GM12878 (cell line): ENCODE results near the gene CHMP1A. TPM values are rescaled to one million over a fixed set of nuclear protein-coding genes. Genes with fewer than 3 reads are reported as not detected.

Experiments used
- ATAC-seq: fragments of 200-7000 bp; cut with Tn5 transposase; 3 replicates; pipeline ENCODE4 v1.9.1; 2020; ENCODE audit warnings: mild to moderate bottlenecking, moderate library complexity
- BruUV-seq: library from RNA; stranded (reverse); fragments of 400-500 nt; replicated peaks from 2 replicates; lab custom pipeline; 2021; lab: Mats Ljungman, UMichigan
- CTCF ChIA-PET: fragments of 300-600 bp; sonication (Branson Sonifier 250); formaldehyde crosslinking; extraction: SDS; loops from one replicate; lab custom pipeline; 2021; ENCODE audit warnings: inconsistent platforms; lab: Yijun Ruan, JAX
- POLR2A ChIA-PET: fragments of 350-600 bp; formaldehyde crosslinking; extraction: SDS; loops from one replicate; lab custom pipeline; 2021; ENCODE audit warnings: inconsistent platforms; lab: Charles Lee
- RAD21 ChIA-PET: fragments of 300-600 bp; sonication (Branson Sonifier 250); formaldehyde crosslinking; loops from one replicate; lab custom pipeline; 2023; ENCODE audit warnings: antibody characterized with exemption; ENCODE audit not compliant: unreplicated experiment; lab: Charles Lee
- SMC1A ChIA-PET: fragments of 300-600 bp; sonication (Branson Sonifier 250); formaldehyde crosslinking; loops from one replicate; lab custom pipeline; 2023; ENCODE audit not compliant: unreplicated experiment, uncharacterized antibody; lab: Charles Lee
- DNase-seq: peaks from one replicate; pipeline ENCODE4 v3.0.0-alpha.2; 2011; ENCODE audit warnings: low read depth, low spot score
- FAIRE-seq: peaks from 3 replicates; lab custom pipeline; 2011; peaks lifted over from hg19 to GRCh38; lab: Jason Lieb, UNC
- H2AFZ ChIP-seq: 2 replicates; pipeline ENCODE4 v1.6.0; 2011; ENCODE audit warnings: low read depth, low read length, control low read depth; ENCODE audit not compliant: control insufficient read depth
- H3K27ac ChIP-seq: 2 replicates; pipeline ENCODE4 v1.5.1; 2011; ENCODE audit warnings: control low read depth; ENCODE audit not compliant: control insufficient read depth, insufficient read depth
- H3K27me3 ChIP-seq, 2 experiments: replicated peaks in 1 of 2; 2 replicates each; pipeline versions ENCODE4 v1.6.0 to v1.6.1; 2011; ENCODE audit warnings: low read length in 1 of 2; ENCODE audit not compliant: control insufficient read depth in 2 of 2, insufficient read depth in 2 of 2
- H3K36me3 ChIP-seq, 2 experiments: 2 replicates each; pipeline ENCODE4 v1.5.1; 2011; ENCODE audit warnings: low read length in 1 of 2; ENCODE audit not compliant: control insufficient read depth in 2 of 2, insufficient read depth in 2 of 2
- H3K4me1 ChIP-seq: 2 replicates; pipeline ENCODE4 v1.6.1; 2011; ENCODE audit warnings: mild to moderate bottlenecking, low read length, moderate library complexity, mixed read lengths; ENCODE audit not compliant: control insufficient read depth, insufficient read depth
- H3K4me2 ChIP-seq: 2 replicates; pipeline ENCODE4 v1.6.0; 2011; ENCODE audit warnings: control low read depth; ENCODE audit not compliant: control insufficient read depth, insufficient read depth
- H3K4me3 ChIP-seq: fragments of 200-600 bp; sonication (generic); 2 replicates; pipeline ENCODE4 v1.5.1; 2016
- H3K79me2 ChIP-seq: 2 replicates; pipeline ENCODE4 v1.6.0; 2011; ENCODE audit warnings: low read length; ENCODE audit not compliant: control insufficient read depth, insufficient read depth
- H3K9ac ChIP-seq: 2 replicates; pipeline ENCODE4 v1.8.0; 2011; ENCODE audit warnings: low read length, control low read depth, mixed read lengths; ENCODE audit not compliant: control insufficient read depth, insufficient read depth
- H3K9me3 ChIP-seq: replicated peaks from 3 replicates; pipeline ENCODE4 v1.5.1; 2011; ENCODE audit warnings: mild to moderate bottlenecking, low read length; ENCODE audit not compliant: control insufficient read depth, insufficient read depth
- H4K20me1 ChIP-seq: 2 replicates; pipeline ENCODE4 v1.6.0; 2011; ENCODE audit not compliant: control insufficient read depth, insufficient read depth
- DPF2 ChIP-seq: fragments of 450-650 bp; IDR thresholded peaks from 2 replicates; pipeline ENCODE4 v1.6.1; 2017; ENCODE audit warnings: mild to moderate bottlenecking
- MAX ChIP-seq: IDR thresholded peaks from 2 replicates; pipeline ENCODE4 v1.6.1; 2012; ENCODE audit warnings: low read depth, low read length, improper control_type of control experiment
- MEF2B ChIP-seq: fragments of 450-650 bp; IDR thresholded peaks from 2 replicates; pipeline ENCODE4 v1.6.1; 2018; ENCODE audit warnings: mild to moderate bottlenecking, moderate library complexity; ENCODE audit not compliant: partially characterized antibody, poor library complexity, severe bottlenecking
- NR2C2 ChIP-seq: IDR thresholded peaks from 2 replicates; pipeline ENCODE4 v1.6.1; 2011; ENCODE audit warnings: borderline replicate concordance, low read depth; ENCODE audit not compliant: control insufficient read depth, insufficient read length
- PML ChIP-seq: IDR thresholded peaks from 2 replicates; pipeline ENCODE4 v1.6.1; 2012; ENCODE audit warnings: low read length, inconsistent platforms
- POLR2AphosphoS5 ChIP-seq: IDR thresholded peaks from 2 replicates; pipeline ENCODE4 v1.6.1; 2011; ENCODE audit warnings: mild to moderate bottlenecking, low read length, inconsistent platforms
- RCOR1 ChIP-seq: conservative IDR thresholded peaks from 2 replicates; pipeline ENCODE4 v1.6.1; 2012; ENCODE audit warnings: low read depth, low read length, improper control_type of control experiment
- SMAD1 ChIP-seq: fragments of 450-650 bp; IDR thresholded peaks from 2 replicates; pipeline ENCODE4 v1.6.1; 2018; ENCODE audit warnings: mild to moderate bottlenecking, low read depth; ENCODE audit not compliant: partially characterized antibody
- SUPT20H ChIP-seq: IDR thresholded peaks from 2 replicates; pipeline ENCODE4 v1.6.1; 2011; ENCODE audit warnings: low read depth, mild to moderate bottlenecking, low read length, moderate library complexity, borderline replicate concordance; ENCODE audit not compliant: control insufficient read depth
- WRNIP1 ChIP-seq: IDR thresholded peaks from 2 replicates; pipeline ENCODE4 v1.6.1; 2011; ENCODE audit warnings: low read depth, low read length, improper control_type of control experiment, borderline replicate concordance
- WGBS: methylation state at CpG from one replicate; pipeline ENCODE4 v1.1.6; 2016; ENCODE audit warnings: low lambda C conversion rate; ENCODE audit not compliant: insufficient replicate concordance, insufficient coverage; ENCODE audit errors: missing lambda C conversion rate; 5-methylcytosine and 5-hydroxymethylcytosine counted together
- in situ Hi-C: fragments of 300-500 bp; cut with MboI; formaldehyde crosslinking; loops from 9 replicates; pipeline ENCODE4 v1.14.3; 2018; ENCODE audit warnings: mixed read lengths
- intact Hi-C: fragments of 100-400 bp; cut with micrococcal nuclease; formaldehyde crosslinking; loops from one replicate; pipeline ENCODE4 v1.14.2; 2022; ENCODE audit not compliant: unreplicated experiment
- polyA plus RNA-seq, 11 experiments: library from polyadenylated mRNA; depleted of rRNA in 4 of 11; unstranded in 6 of 11; stranded (reverse) in 5 of 11; fragments of >200 nt; fragmentation: Nextera tagmentation in 4 of 11; fragmentation: Illumina TruSeq in 1 of 11; extraction: Ambion mirVana in 4 of 11; extraction: Trizol in 1 of 11; gene quantifications; 1 replicate in 1 of 11; 2 replicates in 10 of 11; pipeline versions ENCODE4 v1.2.1 to v1.2.3, GENCODE V29; 2011 to 2016; ENCODE audit warnings: inconsistent platforms in 2 of 11, missing spikeins in 2 of 11, low read depth in 1 of 11
- total RNA-seq, 4 experiments: library from RNA; depleted of rRNA in 3 of 4; stranded (reverse); fragments of >200 nt in 3 of 4; fragmentation: Illumina TruSeq in 1 of 4; extraction: Trizol in 1 of 4; gene quantifications; 2 replicates each; pipeline versions ENCODE4 v1.2.1 to v1.2.3, GENCODE V29; 2013 to 2021
- TF ChIP-seq, protein P1 (sequence below): IDR thresholded peaks from 2 replicates; pipeline ENCODE4 v1.6.1; 2012; ENCODE audit warnings: mild to moderate bottlenecking, low read depth, low read length
- TF ChIP-seq, protein P2 (sequence below): fragments of 450-650 bp; IDR thresholded peaks from 2 replicates; pipeline ENCODE4 v1.6.1; 2018; ENCODE audit warnings: borderline replicate concordance, mild to moderate bottlenecking; ENCODE audit not compliant: partially characterized antibody
- TF ChIP-seq, protein P3 (sequence below), 3 experiments: IDR thresholded peaks in 2 of 3; conservative IDR thresholded peaks in 1 of 3; 2 replicates each; pipeline ENCODE4 v1.5.1; 2011; ENCODE audit warnings: low read depth in 3 of 3, low read length in 3 of 3, mild to moderate bottlenecking in 3 of 3, control low read depth in 2 of 3, moderate library complexity in 2 of 3, inconsistent platforms in 1 of 3, mixed read lengths in 1 of 3; ENCODE audit not compliant: control insufficient read depth in 2 of 3, insufficient read depth in 1 of 3; ENCODE audit errors: extremely low read depth in 1 of 3

Gene CHMP1A
- total and polyA plus RNA-seq, 10 of the 15 experiments (the other 5 are each of a cell fraction or from before 2014, with no cell fraction given): 1.0 to 86.7 (median 54.7) TPM

DNA sequence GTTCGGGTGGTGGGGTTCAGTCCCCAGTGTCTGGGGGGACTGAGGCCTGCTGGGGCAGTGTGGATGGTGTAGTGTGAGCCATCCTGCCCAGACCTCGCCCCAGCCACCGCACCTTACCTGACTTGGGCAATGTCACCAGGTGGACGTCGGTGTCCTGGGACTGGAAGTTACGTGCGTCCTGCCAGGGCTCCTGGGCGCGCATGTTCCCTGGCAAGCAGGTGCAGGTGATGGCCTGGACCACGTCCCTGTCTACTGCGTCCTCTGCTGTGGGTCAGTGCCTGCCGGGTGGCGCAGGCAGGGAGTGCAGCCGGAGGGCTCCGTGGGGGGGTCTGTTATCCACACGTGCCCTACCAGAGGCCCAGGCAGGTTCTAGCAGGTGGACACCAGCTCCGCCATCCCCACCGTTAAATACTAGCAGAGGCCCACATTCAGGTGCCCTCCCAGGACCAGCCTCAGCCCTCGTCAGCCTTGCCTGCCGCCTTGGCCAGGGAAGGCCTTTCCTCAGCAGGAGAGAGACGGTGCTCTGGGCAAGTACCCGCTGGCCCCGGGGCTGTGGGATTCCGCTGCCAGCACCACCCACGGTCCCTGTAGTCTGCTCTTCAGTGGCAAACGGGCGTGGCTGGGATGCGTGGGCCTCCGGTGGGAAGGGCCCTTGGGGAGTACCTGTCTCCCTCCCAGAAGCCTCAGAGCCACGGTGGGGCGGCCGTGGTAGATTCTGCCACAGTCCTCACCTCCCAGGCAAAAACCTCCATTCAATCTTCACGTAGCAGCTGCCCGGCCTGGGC lies 52.1 kb downstream of the CHMP1A start (continued):
- no peak for TF ChIP-seq WRNIP1
- TF ChIP-seq, protein P1, sequence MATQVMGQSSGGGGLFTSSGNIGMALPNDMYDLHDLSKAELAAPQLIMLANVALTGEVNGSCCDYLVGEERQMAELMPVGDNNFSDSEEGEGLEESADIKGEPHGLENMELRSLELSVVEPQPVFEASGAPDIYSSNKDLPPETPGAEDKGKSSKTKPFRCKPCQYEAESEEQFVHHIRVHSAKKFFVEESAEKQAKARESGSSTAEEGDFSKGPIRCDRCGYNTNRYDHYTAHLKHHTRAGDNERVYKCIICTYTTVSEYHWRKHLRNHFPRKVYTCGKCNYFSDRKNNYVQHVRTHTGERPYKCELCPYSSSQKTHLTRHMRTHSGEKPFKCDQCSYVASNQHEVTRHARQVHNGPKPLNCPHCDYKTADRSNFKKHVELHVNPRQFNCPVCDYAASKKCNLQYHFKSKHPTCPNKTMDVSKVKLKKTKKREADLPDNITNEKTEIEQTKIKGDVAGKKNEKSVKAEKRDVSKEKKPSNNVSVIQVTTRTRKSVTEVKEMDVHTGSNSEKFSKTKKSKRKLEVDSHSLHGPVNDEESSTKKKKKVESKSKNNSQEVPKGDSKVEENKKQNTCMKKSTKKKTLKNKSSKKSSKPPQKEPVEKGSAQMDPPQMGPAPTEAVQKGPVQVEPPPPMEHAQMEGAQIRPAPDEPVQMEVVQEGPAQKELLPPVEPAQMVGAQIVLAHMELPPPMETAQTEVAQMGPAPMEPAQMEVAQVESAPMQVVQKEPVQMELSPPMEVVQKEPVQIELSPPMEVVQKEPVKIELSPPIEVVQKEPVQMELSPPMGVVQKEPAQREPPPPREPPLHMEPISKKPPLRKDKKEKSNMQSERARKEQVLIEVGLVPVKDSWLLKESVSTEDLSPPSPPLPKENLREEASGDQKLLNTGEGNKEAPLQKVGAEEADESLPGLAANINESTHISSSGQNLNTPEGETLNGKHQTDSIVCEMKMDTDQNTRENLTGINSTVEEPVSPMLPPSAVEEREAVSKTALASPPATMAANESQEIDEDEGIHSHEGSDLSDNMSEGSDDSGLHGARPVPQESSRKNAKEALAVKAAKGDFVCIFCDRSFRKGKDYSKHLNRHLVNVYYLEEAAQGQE: no peak
- TF ChIP-seq, all 136 proteins: peak for 0

GRCh38 chr16:89604764-89605163 lies 52.7 kb downstream of the CHMP1A start:
- no peaks in the 10 kb centered on the region for H3K9me3 ChIP-seq
- no peak overlapping the region for H2AFZ ChIP-seq
- no peak overlapping the region for H3K9ac ChIP-seq
- no peaks in the 10 kb centered on the region for H3K27me3 ChIP-seq
- DNase-seq (no peak), ATAC-seq (no peak), FAIRE-seq (no peak)
- no peak overlapping the region for H3K27ac ChIP-seq
- RAD21 ChIA-PET: no interaction called here
- H3K79me2 ChIP-seq: no peaks in the 10 kb centered on the region
- H3K36me3 ChIP-seq: no peaks in the 10 kb centered on the region
- 56% methylated on average over 16 of the region's 16 CpGs for WGBS
- CTCF ChIA-PET: no interaction called here
- POLR2A ChIA-PET: no interaction called here
- in situ Hi-C loops: no loop called here
- H4K20me1 ChIP-seq: no peaks in the 10 kb centered on the region
- no peak overlapping the region for H3K4me2 ChIP-seq
- intact Hi-C loops: no loop called here
- H3K4me3 ChIP-seq: no peak overlapping the region
- no TSS peak for BruUV-seq
- SMC1A ChIA-PET: no interaction called here
- no peaks in the 10 kb centered on the region for H3K4me1 ChIP-seq
- TF ChIP-seq RCOR1 (no peak), DPF2 (no peak), POLR2AphosphoS5 (no peak), NR2C2 (no peak), SUPT20H (no peak), MAX (no peak), PML (no peak), MEF2B (no peak), SMAD1 (no peak)
- TF ChIP-seq, protein P2, sequence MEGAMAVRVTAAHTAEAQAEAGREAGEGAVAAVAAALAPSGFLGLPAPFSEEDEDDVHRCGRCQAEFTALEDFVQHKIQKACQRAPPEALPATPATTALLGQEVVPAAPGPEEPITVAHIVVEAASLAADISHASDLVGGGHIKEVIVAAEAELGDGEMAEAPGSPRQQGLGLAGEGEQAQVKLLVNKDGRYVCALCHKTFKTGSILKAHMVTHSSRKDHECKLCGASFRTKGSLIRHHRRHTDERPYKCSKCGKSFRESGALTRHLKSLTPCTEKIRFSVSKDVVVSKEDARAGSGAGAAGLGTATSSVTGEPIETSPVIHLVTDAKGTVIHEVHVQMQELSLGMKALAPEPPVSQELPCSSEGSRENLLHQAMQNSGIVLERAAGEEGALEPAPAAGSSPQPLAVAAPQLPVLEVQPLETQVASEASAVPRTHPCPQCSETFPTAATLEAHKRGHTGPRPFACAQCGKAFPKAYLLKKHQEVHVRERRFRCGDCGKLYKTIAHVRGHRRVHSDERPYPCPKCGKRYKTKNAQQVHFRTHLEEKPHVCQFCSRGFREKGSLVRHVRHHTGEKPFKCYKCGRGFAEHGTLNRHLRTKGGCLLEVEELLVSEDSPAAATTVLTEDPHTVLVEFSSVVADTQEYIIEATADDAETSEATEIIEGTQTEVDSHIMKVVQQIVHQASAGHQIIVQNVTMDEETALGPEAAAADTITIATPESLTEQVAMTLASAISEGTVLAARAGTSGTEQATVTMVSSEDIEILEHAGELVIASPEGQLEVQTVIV: no peak
- TF ChIP-seq, protein P3, sequence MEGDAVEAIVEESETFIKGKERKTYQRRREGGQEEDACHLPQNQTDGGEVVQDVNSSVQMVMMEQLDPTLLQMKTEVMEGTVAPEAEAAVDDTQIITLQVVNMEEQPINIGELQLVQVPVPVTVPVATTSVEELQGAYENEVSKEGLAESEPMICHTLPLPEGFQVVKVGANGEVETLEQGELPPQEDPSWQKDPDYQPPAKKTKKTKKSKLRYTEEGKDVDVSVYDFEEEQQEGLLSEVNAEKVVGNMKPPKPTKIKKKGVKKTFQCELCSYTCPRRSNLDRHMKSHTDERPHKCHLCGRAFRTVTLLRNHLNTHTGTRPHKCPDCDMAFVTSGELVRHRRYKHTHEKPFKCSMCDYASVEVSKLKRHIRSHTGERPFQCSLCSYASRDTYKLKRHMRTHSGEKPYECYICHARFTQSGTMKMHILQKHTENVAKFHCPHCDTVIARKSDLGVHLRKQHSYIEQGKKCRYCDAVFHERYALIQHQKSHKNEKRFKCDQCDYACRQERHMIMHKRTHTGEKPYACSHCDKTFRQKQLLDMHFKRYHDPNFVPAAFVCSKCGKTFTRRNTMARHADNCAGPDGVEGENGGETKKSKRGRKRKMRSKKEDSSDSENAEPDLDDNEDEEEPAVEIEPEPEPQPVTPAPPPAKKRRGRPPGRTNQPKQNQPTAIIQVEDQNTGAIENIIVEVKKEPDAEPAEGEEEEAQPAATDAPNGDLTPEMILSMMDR (IDR thresholded peaks at IDR 0.05 in 2 of 3, conservative IDR thresholded peaks at IDR 0.05 in 1 of 3; ENCODE audit: control insufficient read depth in 2 of 3, extremely low read depth in 1 of 3, insufficient read depth in 1 of 3, low read depth in 3 of 3, low read length in 3 of 3): no peak
